BE2C (cell line): Measurements from ENCODE around the gene CTSC.

Experiments
- DNase-seq: peaks from one replicate; pipeline ENCODE4 v3.0.0-alpha.2; 2020
- H3K27me3 ChIP-seq: fragments of 250-450 bp; sonication (Bioruptor Pico); 2 replicates; pipeline ENCODE4 v1.5.1; 2020; ENCODE audit warnings: mild to moderate bottlenecking
- H3K36me3 ChIP-seq: fragments of 250-450 bp; sonication (Bioruptor Pico); 2 replicates; pipeline ENCODE4 v1.5.1; 2020; ENCODE audit warnings: mild to moderate bottlenecking
- H3K4me1 ChIP-seq: fragments of 250-450 bp; sonication (Bioruptor Pico); 2 replicates; pipeline ENCODE4 v1.5.1; 2020
- H3K4me3 ChIP-seq: 2 replicates; pipeline ENCODE4 v1.5.1; 2011; ENCODE audit warnings: low read depth, low read length
- H3K9me3 ChIP-seq: fragments of 250-450 bp; sonication (Bioruptor Pico); 2 replicates; pipeline ENCODE4 v1.5.1; 2020
- TF ChIP-seq, protein P1 (sequence below): IDR thresholded peaks from 2 replicates; pipeline ENCODE4 v1.5.1; 2012; ENCODE audit warnings: mild to moderate bottlenecking, low read depth, low read length

Gene CTSC

DNA sequence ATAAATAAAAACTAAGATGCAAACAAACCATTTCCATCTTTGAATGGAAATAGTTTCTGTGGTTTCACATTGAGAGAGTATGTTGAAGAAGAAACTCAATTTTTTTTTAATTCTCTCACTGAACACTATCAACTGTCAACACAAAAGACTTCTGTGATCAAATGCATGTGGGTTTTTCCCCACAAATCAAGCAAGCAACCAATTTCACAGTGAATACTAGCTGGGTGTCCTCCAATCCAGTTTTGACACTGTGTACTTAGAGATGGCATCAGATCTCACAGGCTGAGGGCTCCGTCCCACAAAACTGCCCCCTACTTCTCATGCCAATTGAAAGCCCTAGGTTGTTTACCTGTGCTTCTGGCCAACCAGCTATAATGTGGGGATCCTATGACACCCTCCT is 34.5 kb downstream of the CTSC start:
- no peak overlapping the region for H3K4me3 ChIP-seq
- TF ChIP-seq, protein P1, sequence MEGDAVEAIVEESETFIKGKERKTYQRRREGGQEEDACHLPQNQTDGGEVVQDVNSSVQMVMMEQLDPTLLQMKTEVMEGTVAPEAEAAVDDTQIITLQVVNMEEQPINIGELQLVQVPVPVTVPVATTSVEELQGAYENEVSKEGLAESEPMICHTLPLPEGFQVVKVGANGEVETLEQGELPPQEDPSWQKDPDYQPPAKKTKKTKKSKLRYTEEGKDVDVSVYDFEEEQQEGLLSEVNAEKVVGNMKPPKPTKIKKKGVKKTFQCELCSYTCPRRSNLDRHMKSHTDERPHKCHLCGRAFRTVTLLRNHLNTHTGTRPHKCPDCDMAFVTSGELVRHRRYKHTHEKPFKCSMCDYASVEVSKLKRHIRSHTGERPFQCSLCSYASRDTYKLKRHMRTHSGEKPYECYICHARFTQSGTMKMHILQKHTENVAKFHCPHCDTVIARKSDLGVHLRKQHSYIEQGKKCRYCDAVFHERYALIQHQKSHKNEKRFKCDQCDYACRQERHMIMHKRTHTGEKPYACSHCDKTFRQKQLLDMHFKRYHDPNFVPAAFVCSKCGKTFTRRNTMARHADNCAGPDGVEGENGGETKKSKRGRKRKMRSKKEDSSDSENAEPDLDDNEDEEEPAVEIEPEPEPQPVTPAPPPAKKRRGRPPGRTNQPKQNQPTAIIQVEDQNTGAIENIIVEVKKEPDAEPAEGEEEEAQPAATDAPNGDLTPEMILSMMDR = no peak
- no peak for DNase-seq
- no peaks in the 10 kb centered on the region for H3K9me3 ChIP-seq
- no peaks in the 10 kb centered on the region for H3K27me3 ChIP-seq
- H3K36me3 ChIP-seq = peaks cover 40% of the 10 kb centered on the region
- peaks cover 3% of the 10 kb centered on the region; the same call in 1 of the 2 replicates for H3K4me1 ChIP-seq

DNA sequence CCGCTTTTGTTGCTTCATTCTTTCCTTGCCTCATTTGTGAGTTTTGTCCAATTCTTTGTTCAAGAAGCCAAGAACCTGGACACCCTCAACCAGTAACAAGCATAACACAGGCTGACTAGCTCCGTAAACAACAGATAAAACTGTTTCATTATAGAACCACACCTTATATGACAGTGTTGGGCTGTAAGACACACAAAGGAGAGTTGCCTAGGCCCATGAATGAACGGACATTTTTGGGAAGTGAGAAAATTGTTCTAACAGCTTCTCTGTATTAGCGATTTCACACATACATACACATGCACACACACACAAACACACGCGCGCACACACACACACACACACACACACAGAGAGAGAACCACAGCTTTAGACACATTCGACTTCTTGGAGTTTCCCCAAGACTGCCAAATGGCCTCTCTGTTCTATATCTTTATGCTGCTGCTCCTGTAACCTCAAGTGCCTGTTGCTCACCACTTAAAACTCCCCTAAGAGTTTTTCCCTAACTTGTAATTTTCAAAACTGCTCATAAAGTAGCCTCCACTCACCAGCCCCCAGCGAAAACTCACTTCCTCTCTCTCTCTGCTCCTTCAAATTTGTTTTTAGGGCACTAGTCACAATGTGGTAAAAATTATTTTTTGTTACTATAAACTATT is 35.9 kb downstream of the CTSC start:
- Histone ChIP-seq H3K36me3 (peaks cover 44% of the 10 kb centered on the region), H3K9me3 (no peaks in the 10 kb centered on the region), H3K27me3 (no peaks in the 10 kb centered on the region), H3K4me3 (no peak overlapping the region), H3K4me1 (peaks cover 11% of the 10 kb centered on the region)
- no peak for DNase-seq
- TF ChIP-seq, protein P1 = no peak

DNA sequence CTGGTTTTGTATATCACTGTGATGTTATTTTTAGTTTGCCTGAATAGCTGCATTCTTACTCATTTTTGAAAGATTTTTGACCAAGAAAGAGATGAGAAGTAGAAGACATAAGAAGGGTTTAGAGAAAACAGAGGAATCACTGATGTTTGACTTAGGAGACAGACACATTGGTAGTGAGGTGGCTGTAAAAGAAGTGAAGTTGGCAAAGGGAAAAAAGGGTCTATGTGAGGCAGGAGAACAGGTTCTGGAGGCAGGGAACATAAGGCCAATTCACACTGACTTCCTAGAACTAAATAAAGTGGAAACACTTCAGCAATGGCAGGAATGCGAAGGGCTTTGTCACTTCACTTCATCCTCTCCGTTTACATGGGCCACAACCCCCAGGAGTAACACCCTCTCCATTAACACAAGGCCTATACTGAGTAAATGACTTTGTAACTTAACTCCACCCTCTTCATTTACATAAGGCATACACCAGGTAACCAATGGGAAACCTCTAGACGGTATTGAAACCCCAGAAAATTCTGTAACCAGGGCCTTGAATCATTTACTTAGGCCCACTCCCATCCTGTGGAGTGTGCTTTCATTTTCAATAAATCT is 36.5 kb downstream of the CTSC start:
- H3K27me3 ChIP-seq = no peaks in the 10 kb centered on the region
- H3K4me1 ChIP-seq = peaks cover 11% of the 10 kb centered on the region
- DNase-seq = no peak
- H3K9me3 ChIP-seq = no peaks in the 10 kb centered on the region
- no peak overlapping the region for H3K4me3 ChIP-seq
- H3K36me3 ChIP-seq = peaks cover 41% of the 10 kb centered on the region
- TF ChIP-seq, protein P1 = no peak

DNA sequence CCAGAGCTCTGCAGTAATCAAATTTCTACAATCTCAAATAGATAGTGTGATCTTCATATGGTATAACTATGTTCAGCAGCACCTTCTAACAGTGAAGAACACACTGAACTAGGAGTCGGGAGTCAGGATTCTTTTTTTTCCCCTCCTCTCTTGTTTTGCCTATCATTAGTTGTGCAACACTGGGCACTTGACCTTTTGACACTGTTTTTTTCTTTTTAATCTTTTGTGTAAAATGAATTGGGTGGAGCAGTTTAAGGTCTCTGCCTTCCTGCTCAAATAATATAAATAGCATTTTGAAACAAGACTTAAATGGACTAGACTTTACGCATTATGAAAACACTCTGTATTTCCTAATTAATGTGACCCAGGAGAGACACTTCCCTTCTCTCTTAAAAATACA is 39.7 kb downstream of the CTSC start:
- TF ChIP-seq, protein P1 = no peak
- Histone ChIP-seq H3K27me3 (no peaks in the 10 kb centered on the region), H3K36me3 (peaks cover 46% of the 10 kb centered on the region), H3K4me3 (no peak overlapping the region), H3K4me1 (peaks cover 11% of the 10 kb centered on the region), H3K9me3 (no peaks in the 10 kb centered on the region)
- no peak for DNase-seq

DNA sequence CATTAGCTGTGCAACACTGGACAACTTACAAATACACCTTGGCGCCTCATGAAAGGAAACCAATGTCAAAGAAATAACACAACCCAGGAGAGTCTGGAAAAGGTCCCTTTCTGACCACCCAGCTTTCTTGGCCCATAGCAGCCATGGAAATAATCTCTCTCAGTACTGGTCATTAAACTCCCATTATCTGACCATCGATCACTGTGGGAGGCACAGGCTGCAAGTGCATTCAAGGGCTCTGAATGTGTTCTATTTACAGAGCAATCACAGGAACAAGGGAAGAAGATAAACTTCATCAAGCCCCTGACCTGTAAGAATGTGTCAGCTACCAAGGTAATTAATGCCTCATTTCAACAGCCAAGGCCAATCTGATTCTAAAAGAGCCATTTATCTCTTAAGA is 40.1 kb downstream of the CTSC start:
- no peak overlapping the region for H3K4me3 ChIP-seq
- no peaks in the 10 kb centered on the region for H3K27me3 ChIP-seq
- DNase-seq = no peak
- H3K4me1 ChIP-seq = peaks cover 11% of the 10 kb centered on the region
- peaks cover 47% of the 10 kb centered on the region for H3K36me3 ChIP-seq
- H3K9me3 ChIP-seq = no peaks in the 10 kb centered on the region
- TF ChIP-seq, protein P1 = no peak

DNA sequence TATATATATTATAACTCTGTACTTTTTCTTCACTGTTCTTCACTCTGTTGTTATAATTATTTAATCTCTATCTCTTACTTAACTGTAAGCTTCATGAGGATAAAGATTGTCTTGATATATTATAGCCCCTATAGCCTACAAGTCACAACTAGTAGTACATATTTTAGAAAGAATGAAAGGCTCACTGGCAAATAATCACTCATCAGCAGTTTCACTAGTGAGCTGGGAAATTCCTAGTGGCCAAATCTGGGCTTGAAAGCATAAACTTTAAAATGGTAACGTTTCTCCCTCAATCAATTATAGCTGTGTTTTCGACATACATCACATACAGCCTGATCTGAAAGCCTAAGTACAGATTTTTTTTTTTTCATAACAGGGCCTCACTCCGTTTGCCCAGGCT is 42.5 kb downstream of the CTSC start:
- Histone ChIP-seq H3K4me3 (no peak overlapping the region), H3K4me1 (peaks cover 11% of the 10 kb centered on the region), H3K36me3 (peaks cover 48% of the 10 kb centered on the region)

More for the DNA sequence above, 42.5 kb downstream of the CTSC start:
- Histone ChIP-seq H3K27me3 (no peaks in the 10 kb centered on the region), H3K9me3 (no peaks in the 10 kb centered on the region)
- TF ChIP-seq, protein P1 = no peak
- DNase-seq = no peak
